ENCODE results near the gene USP31. TPM values are rescaled to one million over a fixed set of nuclear protein-coding genes. Genes with fewer than 3 reads are reported as not detected.

Gene USP31
- total RNA-seq, 1 experiment from 2014 or later: 17.4 TPM

DNA sequence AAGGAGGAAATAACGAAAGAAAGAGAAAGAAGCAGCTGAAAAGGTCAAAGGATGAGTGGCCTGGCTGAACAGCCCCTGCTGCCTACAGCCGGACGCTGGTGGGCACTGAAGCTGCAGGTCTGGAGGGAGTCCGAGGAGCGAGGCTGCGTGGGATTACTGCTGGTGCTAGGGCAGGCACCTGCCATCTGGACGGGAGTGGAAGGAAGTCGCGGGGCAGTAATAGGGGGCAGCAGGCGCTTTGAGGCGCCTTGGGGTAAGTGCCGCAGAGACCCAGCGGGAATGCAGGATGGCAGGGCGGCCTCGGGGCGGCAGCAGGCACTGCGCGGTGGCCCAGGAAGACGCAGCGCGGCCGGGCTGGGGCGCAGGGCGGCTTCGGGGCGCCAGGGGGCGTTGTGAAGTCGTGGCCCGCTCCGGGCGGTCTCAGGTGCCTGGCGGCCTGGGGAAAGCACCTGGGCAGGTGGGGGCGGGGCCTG is 33.0 kb upstream of the USP31 start (continued):
- TF ChIP-seq, protein P1, sequence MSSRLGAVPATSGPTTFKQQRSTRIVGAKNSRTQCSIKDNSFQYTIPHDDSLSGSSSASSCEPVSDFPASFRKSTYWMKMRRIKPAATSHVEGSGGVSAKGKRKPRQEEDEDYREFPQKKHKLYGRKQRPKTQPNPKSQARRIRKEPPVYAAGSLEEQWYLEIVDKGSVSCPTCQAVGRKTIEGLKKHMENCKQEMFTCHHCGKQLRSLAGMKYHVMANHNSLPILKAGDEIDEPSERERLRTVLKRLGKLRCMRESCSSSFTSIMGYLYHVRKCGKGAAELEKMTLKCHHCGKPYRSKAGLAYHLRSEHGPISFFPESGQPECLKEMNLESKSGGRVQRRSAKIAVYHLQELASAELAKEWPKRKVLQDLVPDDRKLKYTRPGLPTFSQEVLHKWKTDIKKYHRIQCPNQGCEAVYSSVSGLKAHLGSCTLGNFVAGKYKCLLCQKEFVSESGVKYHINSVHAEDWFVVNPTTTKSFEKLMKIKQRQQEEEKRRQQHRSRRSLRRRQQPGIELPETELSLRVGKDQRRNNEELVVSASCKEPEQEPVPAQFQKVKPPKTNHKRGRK (CRISPR knock-in tag; IDR thresholded peaks at IDR 0.05; ENCODE audit: borderline replicate concordance): 0 out of 2 replicates have a peak, but pooled peaks have one; percentile 51
- TF ChIP-seq EMX1 (CRISPR knock-in tag; IDR thresholded peaks at IDR 0.05) (no peak), TCF7 (CRISPR knock-in tag; IDR thresholded peaks at IDR 0.05; ENCODE audit: low read depth) (no peak), NR3C1 (CRISPR knock-in tag; conservative IDR thresholded peaks at IDR 0.05; ENCODE audit: low read depth) (no peak), SMAD3 (CRISPR knock-in tag; IDR thresholded peaks at IDR 0.05; ENCODE audit: borderline replicate concordance) (no peak), HMGA2 (CRISPR knock-in tag; IDR thresholded peaks at IDR 0.05) (no peak), TP53 (CRISPR knock-in tag; IDR thresholded peaks at IDR 0.05) (0 out of 2 replicates have a peak, but pooled peaks have one; percentile 22), CREM (CRISPR knock-in tag; IDR thresholded peaks at IDR 0.05) (no peak), ELF4 (CRISPR knock-in tag; IDR thresholded peaks at IDR 0.05; ENCODE audit: low read depth) (no peak), ZNF138 (CRISPR knock-in tag; conservative IDR thresholded peaks at IDR 0.05) (no peak; the same call in 1 of the 2 replicates), FOXK1 (CRISPR knock-in tag; IDR thresholded peaks at IDR 0.05) (peak; percentile 63; the same call in 1 of the 2 replicates), ZNF671 (CRISPR knock-in tag; IDR thresholded peaks at IDR 0.05) (no peak), PRRX2 (CRISPR knock-in tag; IDR thresholded peaks at IDR 0.05) (no peak), NFATC4 (CRISPR knock-in tag; IDR thresholded peaks at IDR 0.05) (no peak), NFE2L1 (CRISPR knock-in tag; IDR thresholded peaks at IDR 0.05) (no peak), RORB (CRISPR knock-in tag; IDR thresholded peaks at IDR 0.05) (no peak), MXD4 (CRISPR knock-in tag; IDR thresholded peaks at IDR 0.05; ENCODE audit: borderline replicate concordance) (no peak), NR2C2 (CRISPR knock-in tag; IDR thresholded peaks at IDR 0.05) (no peak)
- TF ChIP-seq, protein P2, sequence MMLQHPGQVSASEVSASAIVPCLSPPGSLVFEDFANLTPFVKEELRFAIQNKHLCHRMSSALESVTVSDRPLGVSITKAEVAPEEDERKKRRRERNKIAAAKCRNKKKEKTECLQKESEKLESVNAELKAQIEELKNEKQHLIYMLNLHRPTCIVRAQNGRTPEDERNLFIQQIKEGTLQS (CRISPR knock-in tag; conservative IDR thresholded peaks at IDR 0.05): no peak
- TF ChIP-seq, protein P3, sequence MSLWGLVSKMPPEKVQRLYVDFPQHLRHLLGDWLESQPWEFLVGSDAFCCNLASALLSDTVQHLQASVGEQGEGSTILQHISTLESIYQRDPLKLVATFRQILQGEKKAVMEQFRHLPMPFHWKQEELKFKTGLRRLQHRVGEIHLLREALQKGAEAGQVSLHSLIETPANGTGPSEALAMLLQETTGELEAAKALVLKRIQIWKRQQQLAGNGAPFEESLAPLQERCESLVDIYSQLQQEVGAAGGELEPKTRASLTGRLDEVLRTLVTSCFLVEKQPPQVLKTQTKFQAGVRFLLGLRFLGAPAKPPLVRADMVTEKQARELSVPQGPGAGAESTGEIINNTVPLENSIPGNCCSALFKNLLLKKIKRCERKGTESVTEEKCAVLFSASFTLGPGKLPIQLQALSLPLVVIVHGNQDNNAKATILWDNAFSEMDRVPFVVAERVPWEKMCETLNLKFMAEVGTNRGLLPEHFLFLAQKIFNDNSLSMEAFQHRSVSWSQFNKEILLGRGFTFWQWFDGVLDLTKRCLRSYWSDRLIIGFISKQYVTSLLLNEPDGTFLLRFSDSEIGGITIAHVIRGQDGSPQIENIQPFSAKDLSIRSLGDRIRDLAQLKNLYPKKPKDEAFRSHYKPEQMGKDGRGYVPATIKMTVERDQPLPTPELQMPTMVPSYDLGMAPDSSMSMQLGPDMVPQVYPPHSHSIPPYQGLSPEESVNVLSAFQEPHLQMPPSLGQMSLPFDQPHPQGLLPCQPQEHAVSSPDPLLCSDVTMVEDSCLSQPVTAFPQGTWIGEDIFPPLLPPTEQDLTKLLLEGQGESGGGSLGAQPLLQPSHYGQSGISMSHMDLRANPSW (CRISPR knock-in tag; conservative IDR thresholded peaks at IDR 0.05; ENCODE audit: low read depth): no peak
- TF ChIP-seq, protein P4, sequence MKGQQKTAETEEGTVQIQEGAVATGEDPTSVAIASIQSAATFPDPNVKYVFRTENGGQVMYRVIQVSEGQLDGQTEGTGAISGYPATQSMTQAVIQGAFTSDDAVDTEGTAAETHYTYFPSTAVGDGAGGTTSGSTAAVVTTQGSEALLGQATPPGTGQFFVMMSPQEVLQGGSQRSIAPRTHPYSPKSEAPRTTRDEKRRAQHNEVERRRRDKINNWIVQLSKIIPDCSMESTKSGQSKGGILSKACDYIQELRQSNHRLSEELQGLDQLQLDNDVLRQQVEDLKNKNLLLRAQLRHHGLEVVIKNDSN (CRISPR knock-in tag; IDR thresholded peaks at IDR 0.05): no peak
- TF ChIP-seq, protein P5, sequence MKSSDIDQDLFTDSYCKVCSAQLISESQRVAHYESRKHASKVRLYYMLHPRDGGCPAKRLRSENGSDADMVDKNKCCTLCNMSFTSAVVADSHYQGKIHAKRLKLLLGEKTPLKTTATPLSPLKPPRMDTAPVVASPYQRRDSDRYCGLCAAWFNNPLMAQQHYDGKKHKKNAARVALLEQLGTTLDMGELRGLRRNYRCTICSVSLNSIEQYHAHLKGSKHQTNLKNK (CRISPR knock-in tag; IDR thresholded peaks at IDR 0.05): no peak
- TF ChIP-seq, protein P6, sequence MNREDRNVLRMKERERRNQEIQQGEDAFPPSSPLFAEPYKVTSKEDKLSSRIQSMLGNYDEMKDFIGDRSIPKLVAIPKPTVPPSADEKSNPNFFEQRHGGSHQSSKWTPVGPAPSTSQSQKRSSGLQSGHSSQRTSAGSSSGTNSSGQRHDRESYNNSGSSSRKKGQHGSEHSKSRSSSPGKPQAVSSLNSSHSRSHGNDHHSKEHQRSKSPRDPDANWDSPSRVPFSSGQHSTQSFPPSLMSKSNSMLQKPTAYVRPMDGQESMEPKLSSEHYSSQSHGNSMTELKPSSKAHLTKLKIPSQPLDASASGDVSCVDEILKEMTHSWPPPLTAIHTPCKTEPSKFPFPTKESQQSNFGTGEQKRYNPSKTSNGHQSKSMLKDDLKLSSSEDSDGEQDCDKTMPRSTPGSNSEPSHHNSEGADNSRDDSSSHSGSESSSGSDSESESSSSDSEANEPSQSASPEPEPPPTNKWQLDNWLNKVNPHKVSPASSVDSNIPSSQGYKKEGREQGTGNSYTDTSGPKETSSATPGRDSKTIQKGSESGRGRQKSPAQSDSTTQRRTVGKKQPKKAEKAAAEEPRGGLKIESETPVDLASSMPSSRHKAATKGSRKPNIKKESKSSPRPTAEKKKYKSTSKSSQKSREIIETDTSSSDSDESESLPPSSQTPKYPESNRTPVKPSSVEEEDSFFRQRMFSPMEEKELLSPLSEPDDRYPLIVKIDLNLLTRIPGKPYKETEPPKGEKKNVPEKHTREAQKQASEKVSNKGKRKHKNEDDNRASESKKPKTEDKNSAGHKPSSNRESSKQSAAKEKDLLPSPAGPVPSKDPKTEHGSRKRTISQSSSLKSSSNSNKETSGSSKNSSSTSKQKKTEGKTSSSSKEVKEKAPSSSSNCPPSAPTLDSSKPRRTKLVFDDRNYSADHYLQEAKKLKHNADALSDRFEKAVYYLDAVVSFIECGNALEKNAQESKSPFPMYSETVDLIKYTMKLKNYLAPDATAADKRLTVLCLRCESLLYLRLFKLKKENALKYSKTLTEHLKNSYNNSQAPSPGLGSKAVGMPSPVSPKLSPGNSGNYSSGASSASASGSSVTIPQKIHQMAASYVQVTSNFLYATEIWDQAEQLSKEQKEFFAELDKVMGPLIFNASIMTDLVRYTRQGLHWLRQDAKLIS (CRISPR knock-in tag; IDR thresholded peaks at IDR 0.05; ENCODE audit: borderline replicate concordance): no peak
- TF ChIP-seq, protein P7, sequence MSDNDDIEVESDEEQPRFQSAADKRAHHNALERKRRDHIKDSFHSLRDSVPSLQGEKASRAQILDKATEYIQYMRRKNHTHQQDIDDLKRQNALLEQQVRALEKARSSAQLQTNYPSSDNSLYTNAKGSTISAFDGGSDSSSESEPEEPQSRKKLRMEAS (CRISPR knock-in tag; IDR thresholded peaks at IDR 0.05): peak; percentile 36
- TF ChIP-seq, protein P8, sequence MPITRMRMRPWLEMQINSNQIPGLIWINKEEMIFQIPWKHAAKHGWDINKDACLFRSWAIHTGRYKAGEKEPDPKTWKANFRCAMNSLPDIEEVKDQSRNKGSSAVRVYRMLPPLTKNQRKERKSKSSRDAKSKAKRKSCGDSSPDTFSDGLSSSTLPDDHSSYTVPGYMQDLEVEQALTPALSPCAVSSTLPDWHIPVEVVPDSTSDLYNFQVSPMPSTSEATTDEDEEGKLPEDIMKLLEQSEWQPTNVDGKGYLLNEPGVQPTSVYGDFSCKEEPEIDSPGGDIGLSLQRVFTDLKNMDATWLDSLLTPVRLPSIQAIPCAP (CRISPR knock-in tag; IDR thresholded peaks at IDR 0.05): no peak
- TF ChIP-seq, protein P9, sequence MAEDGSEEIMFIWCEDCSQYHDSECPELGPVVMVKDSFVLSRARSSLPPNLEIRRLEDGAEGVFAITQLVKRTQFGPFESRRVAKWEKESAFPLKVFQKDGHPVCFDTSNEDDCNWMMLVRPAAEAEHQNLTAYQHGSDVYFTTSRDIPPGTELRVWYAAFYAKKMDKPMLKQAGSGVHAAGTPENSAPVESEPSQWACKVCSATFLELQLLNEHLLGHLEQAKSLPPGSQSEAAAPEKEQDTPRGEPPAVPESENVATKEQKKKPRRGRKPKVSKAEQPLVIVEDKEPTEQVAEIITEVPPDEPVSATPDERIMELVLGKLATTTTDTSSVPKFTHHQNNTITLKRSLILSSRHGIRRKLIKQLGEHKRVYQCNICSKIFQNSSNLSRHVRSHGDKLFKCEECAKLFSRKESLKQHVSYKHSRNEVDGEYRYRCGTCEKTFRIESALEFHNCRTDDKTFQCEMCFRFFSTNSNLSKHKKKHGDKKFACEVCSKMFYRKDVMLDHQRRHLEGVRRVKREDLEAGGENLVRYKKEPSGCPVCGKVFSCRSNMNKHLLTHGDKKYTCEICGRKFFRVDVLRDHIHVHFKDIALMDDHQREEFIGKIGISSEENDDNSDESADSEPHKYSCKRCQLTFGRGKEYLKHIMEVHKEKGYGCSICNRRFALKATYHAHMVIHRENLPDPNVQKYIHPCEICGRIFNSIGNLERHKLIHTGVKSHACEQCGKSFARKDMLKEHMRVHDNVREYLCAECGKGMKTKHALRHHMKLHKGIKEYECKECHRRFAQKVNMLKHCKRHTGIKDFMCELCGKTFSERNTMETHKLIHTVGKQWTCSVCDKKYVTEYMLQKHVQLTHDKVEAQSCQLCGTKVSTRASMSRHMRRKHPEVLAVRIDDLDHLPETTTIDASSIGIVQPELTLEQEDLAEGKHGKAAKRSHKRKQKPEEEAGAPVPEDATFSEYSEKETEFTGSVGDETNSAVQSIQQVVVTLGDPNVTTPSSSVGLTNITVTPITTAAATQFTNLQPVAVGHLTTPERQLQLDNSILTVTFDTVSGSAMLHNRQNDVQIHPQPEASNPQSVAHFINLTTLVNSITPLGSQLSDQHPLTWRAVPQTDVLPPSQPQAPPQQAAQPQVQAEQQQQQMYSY (CRISPR knock-in tag; IDR thresholded peaks at IDR 0.05): no peak

Data from WTC11 (cell line).